Osteoblast (primary cell): ENCODE data around the gene PUS7L. TPM values are rescaled to one million over a fixed set of nuclear protein-coding genes. Genes with fewer than 3 reads are reported as not detected.

Experiments
- DNase-seq: peaks from one replicate; pipeline ENCODE4 v3.0.0; 2011; ENCODE audit warnings: low spot score, mixed read lengths; ENCODE audit not compliant: insufficient read length; ENCODE audit errors: missing footprints
- H2AFZ ChIP-seq: 2 replicates; pipeline ENCODE4 v1.6.0; 2011; ENCODE audit warnings: mild to moderate bottlenecking, low read length
- H3K27ac ChIP-seq: 2 replicates; pipeline ENCODE4 v1.5.1; 2011; ENCODE audit warnings: mild to moderate bottlenecking, low read depth, low read length, moderate library complexity
- H3K27me3 ChIP-seq: 2 replicates; pipeline ENCODE4 v1.6.0; 2012; ENCODE audit warnings: mild to moderate bottlenecking, control low read depth, inconsistent platforms, low read length, moderate library complexity; ENCODE audit not compliant: insufficient read depth
- H3K36me3 ChIP-seq: 2 replicates; pipeline ENCODE4 v1.5.1; 2011; ENCODE audit warnings: mild to moderate bottlenecking, low read length, control low read depth, moderate library complexity; ENCODE audit not compliant: insufficient read depth
- H3K4me1 ChIP-seq: 2 replicates; pipeline ENCODE4 v1.5.1; 2011; ENCODE audit warnings: mild to moderate bottlenecking, low read length, control low read depth, moderate library complexity; ENCODE audit not compliant: insufficient read depth
- H3K4me2 ChIP-seq: 2 replicates; pipeline ENCODE4 v1.6.0; 2011; ENCODE audit warnings: mild to moderate bottlenecking, low read length; ENCODE audit not compliant: insufficient read depth
- H3K4me3 ChIP-seq: fragments of 200-600 bp; sonication (generic); 3 replicates; pipeline ENCODE4 v1.5.1; 2012; ENCODE audit warnings: mild to moderate bottlenecking, low read length, inconsistent platforms; ENCODE audit not compliant: insufficient read depth
- H3K79me2 ChIP-seq: 2 replicates; pipeline ENCODE4 v1.6.0; 2012; ENCODE audit warnings: mild to moderate bottlenecking, low read length, control low read depth, inconsistent platforms; ENCODE audit not compliant: insufficient read depth
- H3K9me3 ChIP-seq: 2 replicates; pipeline ENCODE4 v1.5.1; 2011; ENCODE audit warnings: low read depth, low read length, control low read depth
- H4K20me1 ChIP-seq: 2 replicates; pipeline ENCODE4 v1.6.0; 2012; ENCODE audit warnings: mild to moderate bottlenecking, low read length, control low read depth; ENCODE audit not compliant: insufficient read depth
- CTCF ChIP-seq: IDR thresholded peaks from 2 replicates; pipeline ENCODE4 v1.5.1; 2011; ENCODE audit warnings: mild to moderate bottlenecking, low read depth, low read length, moderate library complexity; ENCODE audit errors: extremely low read depth
- total RNA-seq: library from RNA; depleted of rRNA; stranded (reverse); fragments of >200 nt; gene quantifications from 2 replicates; pipeline ENCODE4 v1.2.3, GENCODE V29; 2012

The PUS7L gene
- total RNA-seq, 1 donor = 20.6 TPM

- no peak for TF ChIP-seq CTCF
- H2AFZ ChIP-seq = no peak overlapping the region
- H4K20me1 ChIP-seq = no peaks in the 10 kb centered on the region
- no peak for DNase-seq
- no peaks in the 10 kb centered on the region for H3K4me1 ChIP-seq
- H3K79me2 ChIP-seq = peaks cover 22% of the 10 kb centered on the region
- no peak overlapping the region for H3K27ac ChIP-seq
- H3K4me3 ChIP-seq = no peak overlapping the region
- H3K4me2 ChIP-seq = no peak overlapping the region
- H3K9me3 ChIP-seq = no peaks in the 10 kb centered on the region
- no peaks in the 10 kb centered on the region for H3K27me3 ChIP-seq
- peaks cover 19% of the 10 kb centered on the region for H3K36me3 ChIP-seq
Measured at GRCh38 chr12:43750814-43751213, 7.8 kb downstream of the PUS7L start.

- Histone ChIP-seq H3K36me3 (peaks cover 29% of the 10 kb centered on the region), H3K27me3 (no peaks in the 10 kb centered on the region), H2AFZ (no peak overlapping the region), H3K79me2 (peaks cover 15% of the 10 kb centered on the region), H3K4me1 (no peaks in the 10 kb centered on the region), H3K27ac (no peak overlapping the region), H3K4me2 (no peak overlapping the region), H4K20me1 (no peaks in the 10 kb centered on the region), H3K9me3 (peaks cover 2% of the 10 kb centered on the region), H3K4me3 (no peak overlapping the region)
- DNase-seq = no peak
- no peak for TF ChIP-seq CTCF
Measured at GRCh38 chr12:43749016-43749415, 9.6 kb downstream of the PUS7L start.

- no peak for TF ChIP-seq CTCF
- H3K4me3 ChIP-seq = no peak overlapping the region
- no peaks in the 10 kb centered on the region for H4K20me1 ChIP-seq
- peaks cover 2% of the 10 kb centered on the region for H3K9me3 ChIP-seq
- peaks cover 25% of the 10 kb centered on the region for H3K36me3 ChIP-seq
- no peak for DNase-seq
- no peak overlapping the region for H3K27ac ChIP-seq
- H3K27me3 ChIP-seq = no peaks in the 10 kb centered on the region
- peaks cover 5% of the 10 kb centered on the region for H3K79me2 ChIP-seq
- no peak overlapping the region for H3K4me2 ChIP-seq
- no peak overlapping the region for H2AFZ ChIP-seq
- H3K4me1 ChIP-seq = peaks cover 29% of the 10 kb centered on the region
Measured at GRCh38 chr12:43744826-43745225, 13.8 kb downstream of the PUS7L start.

GRCh38 chr12:43742106-43742505, 16.5 kb downstream of the PUS7L start:
- Histone ChIP-seq H3K4me1 (peaks cover 51% of the 10 kb centered on the region), H3K27me3 (no peaks in the 10 kb centered on the region), H2AFZ (no peak overlapping the region), H3K4me3 (no peak overlapping the region), H3K36me3 (peaks cover 25% of the 10 kb centered on the region), H3K9me3 (peaks cover 2% of the 10 kb centered on the region), H3K79me2 (no peaks in the 10 kb centered on the region), H3K4me2 (peak overlapping the region; percentile 46), H3K27ac (peak overlapping the region; percentile 65), H4K20me1 (no peaks in the 10 kb centered on the region)
- TF ChIP-seq CTCF = no peak
- DNase-seq = peak; percentile 65
